OCI-LY7 (cell line): Measurements from ENCODE around the gene CNTN5.

ENCODE experiments used
- EZH2phosphoT487 ChIP-seq: fragments of 200-600 bp; sonication (generic); IDR thresholded peaks from 2 replicates; pipeline ENCODE4 v1.6.1; 2018; ENCODE audit warnings: low read depth, borderline replicate concordance, mild to moderate bottlenecking, mixed run types, antibody characterized with exemption, low read length, moderate library complexity, mixed read lengths
- TF ChIP-seq, protein P1 (sequence below): fragments of 200-600 bp; sonication (generic); conservative IDR thresholded peaks from 2 replicates; pipeline ENCODE4 v1.5.1; 2014; ENCODE audit warnings: mild to moderate bottlenecking, antibody characterized with exemption, low read length, moderate library complexity, mixed read lengths

DNA sequence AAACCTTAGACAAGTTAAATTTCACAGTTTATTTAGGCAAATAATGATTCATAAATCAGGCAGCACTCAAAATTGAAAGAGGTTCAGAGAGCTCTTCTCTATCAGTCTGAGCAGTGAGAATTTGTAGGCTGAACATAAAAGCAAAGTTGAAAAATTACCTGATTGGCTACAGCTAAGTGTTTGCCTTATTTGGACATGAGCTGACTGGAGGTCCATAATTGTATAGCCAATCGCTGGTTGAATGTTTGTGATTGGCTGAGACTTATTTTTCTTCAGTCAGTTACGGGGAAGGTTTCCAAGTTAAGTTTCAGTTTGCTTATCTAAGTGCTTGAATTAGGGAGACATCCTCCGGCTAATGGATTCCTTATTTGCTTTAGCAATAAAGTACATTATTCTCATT lies 527.5 kb downstream of the CNTN5 start:
- TF ChIP-seq, protein P1, sequence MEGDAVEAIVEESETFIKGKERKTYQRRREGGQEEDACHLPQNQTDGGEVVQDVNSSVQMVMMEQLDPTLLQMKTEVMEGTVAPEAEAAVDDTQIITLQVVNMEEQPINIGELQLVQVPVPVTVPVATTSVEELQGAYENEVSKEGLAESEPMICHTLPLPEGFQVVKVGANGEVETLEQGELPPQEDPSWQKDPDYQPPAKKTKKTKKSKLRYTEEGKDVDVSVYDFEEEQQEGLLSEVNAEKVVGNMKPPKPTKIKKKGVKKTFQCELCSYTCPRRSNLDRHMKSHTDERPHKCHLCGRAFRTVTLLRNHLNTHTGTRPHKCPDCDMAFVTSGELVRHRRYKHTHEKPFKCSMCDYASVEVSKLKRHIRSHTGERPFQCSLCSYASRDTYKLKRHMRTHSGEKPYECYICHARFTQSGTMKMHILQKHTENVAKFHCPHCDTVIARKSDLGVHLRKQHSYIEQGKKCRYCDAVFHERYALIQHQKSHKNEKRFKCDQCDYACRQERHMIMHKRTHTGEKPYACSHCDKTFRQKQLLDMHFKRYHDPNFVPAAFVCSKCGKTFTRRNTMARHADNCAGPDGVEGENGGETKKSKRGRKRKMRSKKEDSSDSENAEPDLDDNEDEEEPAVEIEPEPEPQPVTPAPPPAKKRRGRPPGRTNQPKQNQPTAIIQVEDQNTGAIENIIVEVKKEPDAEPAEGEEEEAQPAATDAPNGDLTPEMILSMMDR, result no peak
- no peak for TF ChIP-seq EZH2phosphoT487
